IMR-90 (cell line): ENCODE results near the gene KLHDC3. TPM values are rescaled to one million over a fixed set of nuclear protein-coding genes. Genes with fewer than 3 reads are reported as not detected.

ENCODE experiments used
- ATAC-seq: fragments of 200-7000 bp; cut with Tn5 transposase; 2 replicates; pipeline ENCODE4 v1.9.1; 2020; ENCODE audit warnings: low read depth, mild to moderate bottlenecking, moderate library complexity
- BruUV-seq: library from RNA; stranded (reverse); fragments of 400-500 nt; replicated peaks from 2 replicates; lab custom pipeline; 2021; lab: Mats Ljungman, UMichigan
- CTCF ChIA-PET: fragments of 300-600 bp; formaldehyde crosslinking; extraction: SDS; loops from one replicate; lab custom pipeline; 2021; ENCODE audit warnings: antibody characterized with exemption; lab: Yijun Ruan, JAX
- POLR2A ChIA-PET: fragments of 300-600 bp; sonication (Branson Sonifier 250); formaldehyde crosslinking; loops from one replicate; lab custom pipeline; 2022; ENCODE audit warnings: antibody characterized with exemption; ENCODE audit not compliant: unreplicated experiment; lab: Charles Lee
- DNase-seq: peaks from one replicate; pipeline ENCODE4 v3.0.0; 2013
- H2AFZ ChIP-seq: replicated peaks from 2 replicates; pipeline ENCODE3; 2013; ENCODE audit warnings: low read length, mild to moderate bottlenecking; ENCODE audit not compliant: poor library complexity
- H2AK5ac ChIP-seq: 2 replicates; pipeline ENCODE4 v1.6.1; 2013; ENCODE audit warnings: low read depth, low read length, inconsistent platforms
- H2AK9ac ChIP-seq: replicated peaks from 2 replicates; pipeline ENCODE3; 2013; ENCODE audit warnings: mild to moderate bottlenecking, low read depth, low read length, moderate library complexity; ENCODE audit not compliant: poor library complexity
- H2BK120ac ChIP-seq: 2 replicates; pipeline ENCODE4 v1.6.1; 2013; ENCODE audit warnings: low read depth, low read length, inconsistent platforms
- H2BK15ac ChIP-seq: 3 replicates; pipeline ENCODE4 v1.6.1; 2013; ENCODE audit warnings: low read depth, low read length, inconsistent platforms
- H2BK20ac ChIP-seq: 2 replicates; pipeline ENCODE4 v1.6.1; 2013; ENCODE audit warnings: low read depth, mild to moderate bottlenecking, inconsistent platforms, low read length, moderate library complexity
- H2BK5ac ChIP-seq: 2 replicates; pipeline ENCODE4 v1.6.1; 2013; ENCODE audit warnings: mild to moderate bottlenecking, low read depth, low read length, inconsistent platforms; ENCODE audit not compliant: poor library complexity, severe bottlenecking
- H3K14ac ChIP-seq: replicated peaks from 2 replicates; pipeline ENCODE4 v1.6.1; 2013; ENCODE audit warnings: low read depth, low read length, inconsistent platforms
- H3K18ac ChIP-seq: 2 replicates; pipeline ENCODE4 v1.6.1; 2013; ENCODE audit warnings: low read depth, low read length, control low read depth
- H3K23ac ChIP-seq: 2 replicates; pipeline ENCODE4 v1.6.1; 2013; ENCODE audit warnings: low read depth, low read length, inconsistent platforms
- H3K27ac ChIP-seq: 2 replicates; pipeline ENCODE4 v1.5.1; 2013; ENCODE audit warnings: mild to moderate bottlenecking, control low read depth, low read length; ENCODE audit not compliant: insufficient read depth
- H3K27me3 ChIP-seq: 2 replicates; pipeline ENCODE4 v1.6.1; 2013; ENCODE audit warnings: low read length; ENCODE audit not compliant: control insufficient read depth, insufficient read depth
- H3K36me3 ChIP-seq: 2 replicates; pipeline ENCODE4 v1.6.1; 2013; ENCODE audit warnings: low read length, mixed read lengths; ENCODE audit not compliant: control insufficient read depth, insufficient read depth
- H3K4ac ChIP-seq: 2 replicates; pipeline ENCODE4 v1.6.1; 2013; ENCODE audit warnings: low read depth, low read length, inconsistent platforms
- H3K4me1 ChIP-seq: 2 replicates; pipeline ENCODE4 v1.6.1; 2013; ENCODE audit warnings: low read length, mixed read lengths; ENCODE audit not compliant: control insufficient read depth, insufficient read depth
- H3K4me2 ChIP-seq: 2 replicates; pipeline ENCODE4 v1.6.1; 2013; ENCODE audit warnings: low read depth, mild to moderate bottlenecking, control low read depth, low read length, moderate library complexity
- H3K4me3 ChIP-seq: 2 replicates; pipeline ENCODE4 v1.5.1; 2013; ENCODE audit warnings: low read depth, mild to moderate bottlenecking, control low read depth, low read length, moderate library complexity; ENCODE audit not compliant: insufficient read depth
- H3K56ac ChIP-seq: 2 replicates; pipeline ENCODE4 v1.6.1; 2013; ENCODE audit warnings: low read length, inconsistent platforms; ENCODE audit not compliant: insufficient read depth; ENCODE audit errors: extremely low read depth
- H3K79me1 ChIP-seq, 2 experiments: 2 replicates each; pipeline ENCODE4 v1.6.1; 2013; ENCODE audit warnings: low read length in 2 of 2, inconsistent platforms in 1 of 2, low read depth in 1 of 2
- H3K9ac ChIP-seq: 2 replicates; pipeline ENCODE4 v1.6.1; 2013; ENCODE audit warnings: low read depth, low read length, control low read depth
- H3K9me1 ChIP-seq: 2 replicates; pipeline ENCODE4 v1.6.1; 2013; ENCODE audit warnings: low read length, inconsistent platforms; ENCODE audit not compliant: insufficient read depth
- H3K9me3 ChIP-seq: 2 replicates; pipeline ENCODE4 v1.6.1; 2013; ENCODE audit warnings: low read length; ENCODE audit not compliant: control insufficient read depth, insufficient read depth
- H4K20me1 ChIP-seq: 2 replicates; pipeline ENCODE4 v1.6.1; 2013; ENCODE audit warnings: low read length, inconsistent platforms; ENCODE audit not compliant: insufficient read depth
- H4K5ac ChIP-seq: 2 replicates; pipeline ENCODE4 v1.6.1; 2013; ENCODE audit warnings: mild to moderate bottlenecking, low read depth, low read length, control low read depth
- H4K8ac ChIP-seq, 2 experiments: 2 replicates each; pipeline ENCODE4 v1.6.1; 2013; ENCODE audit warnings: low read depth in 2 of 2, low read length in 2 of 2, control low read depth in 1 of 2, inconsistent platforms in 1 of 2
- H4K91ac ChIP-seq: 2 replicates; pipeline ENCODE4 v1.6.1; 2013; ENCODE audit warnings: low read depth, low read length, inconsistent platforms; ENCODE audit not compliant: insufficient read depth
- BHLHE40 ChIP-seq: fragments of 150-350 bp; IDR thresholded peaks from 2 replicates; pipeline ENCODE4 v1.6.1; 2016; ENCODE audit warnings: mild to moderate bottlenecking, low read depth, low read length
- POLR2A ChIP-seq: IDR thresholded peaks from 2 replicates; pipeline ENCODE4 v1.6.1; 2012; ENCODE audit warnings: mild to moderate bottlenecking, low read depth, low read length
- RFX5 ChIP-seq: IDR thresholded peaks from 2 replicates; pipeline ENCODE4 v1.8.0; 2012; ENCODE audit warnings: low read depth, mild to moderate bottlenecking, low read length, moderate library complexity
- USF2 ChIP-seq: fragments of 150-350 bp; IDR thresholded peaks from 2 replicates; pipeline ENCODE4 v1.6.1; 2017; ENCODE audit warnings: mild to moderate bottlenecking, antibody characterized with exemption, low read length, low read depth
- WGBS, 2 experiments: methylation state at CpG; one replicate each; pipeline versions ENCODE4 v1.1.5 to v1.1.7; 2013; ENCODE audit warnings: missing lambda C conversion rate in 2 of 2; ENCODE audit not compliant: insufficient read length in 1 of 2; ENCODE audit errors: extremely low coverage in 2 of 2; 5-methylcytosine and 5-hydroxymethylcytosine counted together
- dilution Hi-C: fragments of 300-500 bp; cut with HindIII; formaldehyde crosslinking; loops from one replicate; pipeline ENCODE4 v1.14.3; 2018; ENCODE audit warnings: low sequenced_read_pairs; ENCODE audit not compliant: unreplicated experiment
- in situ Hi-C: fragments of 300-500 bp; cut with MboI; formaldehyde crosslinking; loops from 3 replicates; pipeline ENCODE4 v1.14.3; 2019; ENCODE audit warnings: low sequenced_read_pairs, inconsistent platforms, mixed read lengths
- intact Hi-C: fragments of 100-400 bp; cut with micrococcal nuclease; formaldehyde crosslinking; loops from 2 replicates; pipeline ENCODE4 v1.10.0; 2022
- polyA plus RNA-seq, 3 experiments: library from polyadenylated mRNA; depleted of rRNA; stranded (reverse); fragments of >200 nt; gene quantifications; 2 replicates each; pipeline ENCODE4 v1.2.3, GENCODE V29; 2012; ENCODE audit warnings: low replicate concordance in 1 of 3
- total RNA-seq: library from RNA; depleted of rRNA; stranded (reverse); fragments of >200 nt; gene quantifications from 2 replicates; pipeline ENCODE4 v1.2.3, GENCODE V29; 2012

KLHDC3 gene
- total and polyA plus RNA-seq, 2 of the 4 experiments (the other 2 are of a cell fraction), result 57.1 to 76.0 TPM

- dilution Hi-C loops, result no loop called here
- no peak for DNase-seq
- Histone ChIP-seq H4K8ac (no peak overlapping the region), H3K14ac (no peak overlapping the region), H4K5ac (no peak overlapping the region; the same call in 1 of the 2 replicates), H2BK5ac (no peak overlapping the region), H3K4me1 (no peaks in the 10 kb centered on the region), H3K56ac (no peak overlapping the region), H2AFZ (no peak overlapping the region), H2BK20ac (no peak overlapping the region), H2BK120ac (no peak overlapping the region), H2AK9ac (no peak overlapping the region), H3K27ac (no peak overlapping the region), H3K36me3 (peaks cover 59% of the 10 kb centered on the region), H3K79me1 (peaks cover 7 to 12% of the 10 kb centered on the region in 2 experiments; a peak in 2 of 4 replicates), H3K4ac (no peak overlapping the region), H4K20me1 (peaks cover 4% of the 10 kb centered on the region; the same call in 1 of the 2 replicates), H3K9ac (no peak overlapping the region), H3K23ac (no peak overlapping the region), H3K18ac (no peak overlapping the region), H3K9me3 (no peaks in the 10 kb centered on the region), H3K4me3 (no peak overlapping the region), H4K91ac (no peak overlapping the region), H2AK5ac (no peak overlapping the region), H3K9me1 (no peaks in the 10 kb centered on the region), H3K4me2 (no peak overlapping the region), H3K27me3 (no peaks in the 10 kb centered on the region), H2BK15ac (no peak overlapping the region)
- BruUV-seq, result no TSS peak
- ChIA-PET POLR2A (no interaction called here), CTCF (no interaction called here)
- no peak for TF ChIP-seq POLR2A
- TF ChIP-seq USF2, result no peak
- TF ChIP-seq BHLHE40, result no peak
- TF ChIP-seq RFX5, result no peak
- intact Hi-C loops, result no loop called here
- ATAC-seq, result no peak
- in situ Hi-C loops, result no loop called here
- WGBS, 2 experiments, result 100% methylated on average over 1 of the region's 2 CpGs; no CpG with 5 or more reads in 1 of the 2 experiments
Measured at GRCh38 chr6:43034190-43034525, 20.1 kb downstream of the KLHDC3 start.
